Bronchial epithelial cell (primary cell): ENCODE data around the gene CCL27. TPM values are rescaled to one million over a fixed set of nuclear protein-coding genes. Genes with fewer than 3 reads are reported as not detected.
"Not testable (repeated sequence)": the region's sequence is repeated elsewhere in the genome, so short reads cannot be mapped to it uniquely, and the experiment has no call there.

Experiments
- DNase-seq: peaks from one replicate; pipeline ENCODE4 v3.0.0-alpha.2; 2010; ENCODE audit warnings: low read depth
- FAIRE-seq: peaks from 2 replicates; lab custom pipeline; 2011; peaks lifted over from hg19 to GRCh38; lab: Jason Lieb, UNC
- H3K27me3 ChIP-seq: 2 replicates; pipeline ENCODE4 v1.5.1; 2011; ENCODE audit warnings: low read length; ENCODE audit not compliant: control insufficient read depth, insufficient read depth
- H3K36me3 ChIP-seq: 2 replicates; pipeline ENCODE4 v1.5.1; 2011; ENCODE audit warnings: low read length; ENCODE audit not compliant: control insufficient read depth, insufficient read depth
- H3K4me3 ChIP-seq: 2 replicates; pipeline ENCODE4 v1.5.1; 2011; ENCODE audit warnings: mild to moderate bottlenecking, low read depth, low read length, control low read depth
- CTCF ChIP-seq: IDR thresholded peaks from 2 replicates; pipeline ENCODE4 v1.5.1; 2011; ENCODE audit warnings: mild to moderate bottlenecking, moderate library complexity, low read length, control low read depth, inconsistent platforms; ENCODE audit not compliant: insufficient read depth, severe bottlenecking
- total RNA-seq: library from RNA; depleted of rRNA; stranded (reverse); fragments of >200 nt; gene quantifications from 2 replicates; pipeline ENCODE4 v1.2.1, GENCODE V29; 2014

CCL27 gene
- total RNA-seq, 1 donor from 2014 or later, result 0.26 TPM

- FAIRE-seq, result no peak
- peak; percentile 61 for DNase-seq
Measured at GRCh38 chr9:34646211-34647083, 16.0 kb downstream of the CCL27 start, which contains the start of gene GALT. GALT (plus strand) TSS chr9:34646675; CDS start chr9:34646705, 30 bp downstream.

GRCh38 chr9:34644766-34645314, 17.6 kb downstream of the CCL27 start:
- TF ChIP-seq CTCF, result no peak
- FAIRE-seq, result no peak
- H3K27me3 ChIP-seq, result no peaks in the 10 kb centered on the region
- no peak for DNase-seq
- H3K4me3 ChIP-seq, result no peak overlapping the region
- peaks cover 1% of the 10 kb centered on the region for H3K36me3 ChIP-seq

More at GRCh38 chr9:34646211-34647083, 16.0 kb downstream of the CCL27 start, which contains the start of gene GALT:
- Histone ChIP-seq H3K36me3 (peaks cover 1% of the 10 kb centered on the region), H3K4me3 (peak within 1 kb of the TSS; percentile 77), H3K27me3 (no peaks in the 10 kb centered on the region)
- TF ChIP-seq CTCF, result peak; percentile 63

- DNase-seq (no peak), FAIRE-seq (no peak)
- no peak for TF ChIP-seq CTCF
- Histone ChIP-seq H3K36me3 (no peaks in the 10 kb centered on the region), H3K4me3 (no peak overlapping the region), H3K27me3 (no peaks in the 10 kb centered on the region)
Measured at GRCh38 chr9:34642679-34643078, 19.8 kb downstream of the CCL27 start.

GRCh38 chr9:34639322-34639721, 23.1 kb downstream of the CCL27 start:
- H3K27me3 ChIP-seq, H3K36me3 ChIP-seq, FAIRE-seq, DNase-seq, H3K4me3 ChIP-seq: not testable (repeated sequence)

- H3K27me3 ChIP-seq, result no peaks in the 10 kb centered on the region
- no peak for FAIRE-seq
- no peak for DNase-seq
- peak overlapping the region; percentile 82 for H3K4me3 ChIP-seq
- H3K36me3 ChIP-seq, result peaks cover 4% of the 10 kb centered on the region
- no peak for TF ChIP-seq CTCF
Measured at GRCh38 chr9:34638138-34638445, 24.4 kb downstream of the CCL27 start.

- peaks cover 4% of the 10 kb centered on the region for H3K36me3 ChIP-seq
- TF ChIP-seq CTCF, result no peak
- peak within 1 kb of the TSS; percentile 82 for H3K4me3 ChIP-seq
- DNase-seq, result peak; percentile 69
- no peak for FAIRE-seq
- H3K27me3 ChIP-seq, result no peaks in the 10 kb centered on the region
Measured at GRCh38 chr9:34637356-34638137, 24.9 kb downstream of the CCL27 start, which contains the start of gene SIGMAR1. SIGMAR1 (minus strand) TSS chr9:34637787; CDS start chr9:34637697, 90 bp downstream.
